PFSK-1 (cell line): ENCODE data around the gene SFTPB.

Experiments used
- FOXP2 ChIP-seq: optimal IDR thresholded peaks from 2 replicates; pipeline ENCODE3; 2011; ENCODE audit warnings: borderline replicate concordance, control low read depth, inconsistent platforms; ENCODE audit not compliant: insufficient read depth; ENCODE audit errors: extremely low read length, extremely low read depth
- POLR2AphosphoS5 ChIP-seq: IDR thresholded peaks from 2 replicates; pipeline ENCODE4 v1.6.1; 2012; ENCODE audit warnings: low read depth, mild to moderate bottlenecking, control low read depth, low read length, moderate library complexity
- REST ChIP-seq, 2 experiments: IDR thresholded peaks; 2 replicates each; pipeline versions ENCODE4 v1.6.1 to v1.8.0; 2011 to 2012; ENCODE audit warnings: low read depth in 2 of 2, low read length in 2 of 2, control low read depth in 1 of 2, inconsistent platforms in 1 of 2, mild to moderate bottlenecking in 1 of 2, moderate library complexity in 1 of 2; ENCODE audit not compliant: insufficient read depth in 1 of 2
- SIN3A ChIP-seq: IDR thresholded peaks from 2 replicates; pipeline ENCODE4 v1.6.1; 2012; ENCODE audit warnings: mild to moderate bottlenecking, low read length, moderate library complexity, borderline replicate concordance; ENCODE audit not compliant: insufficient read depth
- TAF1 ChIP-seq: IDR thresholded peaks from 2 replicates; pipeline ENCODE4 v1.6.1; 2012; ENCODE audit warnings: low read length, control low read depth, borderline replicate concordance; ENCODE audit not compliant: insufficient read depth

Gene SFTPB

GRCh38 chr2:85692039-85692645 lies 24.1 kb upstream of the SFTPB start:
- TF ChIP-seq POLR2AphosphoS5 (no peak), SIN3A (no peak), REST (IDR thresholded peaks at IDR 0.05; ENCODE audit: insufficient read depth in 1 of 2, low read depth in 2 of 2, low read length in 2 of 2) (no peak), TAF1 (no peak), FOXP2 (no peak)

DNA sequence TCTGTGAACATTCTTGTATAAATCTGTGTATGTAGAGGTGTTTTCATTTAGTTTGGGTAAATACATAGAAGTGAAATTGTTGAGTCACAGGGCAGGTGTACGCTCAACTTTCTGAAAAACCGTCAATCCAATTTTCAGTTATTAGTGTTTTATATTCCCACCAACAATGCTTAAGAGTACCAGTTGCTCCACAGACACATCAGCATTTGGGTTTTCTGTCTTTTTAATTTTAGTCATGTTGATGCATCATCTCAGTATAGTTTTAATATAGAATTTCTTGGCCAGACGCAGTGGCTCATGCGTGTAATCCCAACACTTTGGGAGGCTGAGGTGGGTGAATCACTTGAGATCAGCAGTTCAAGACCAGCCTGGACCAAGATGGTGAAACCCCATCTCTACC lies 22.9 kb upstream of the SFTPB start:
- no peak for TF ChIP-seq POLR2AphosphoS5
- no peak for TF ChIP-seq TAF1
- TF ChIP-seq FOXP2, result no peak
- no peak for TF ChIP-seq REST (IDR thresholded peaks at IDR 0.05; ENCODE audit: insufficient read depth in 1 of 2, low read depth in 2 of 2, low read length in 2 of 2)
- no peak for TF ChIP-seq SIN3A

- TF ChIP-seq REST (IDR thresholded peaks at IDR 0.05; ENCODE audit: insufficient read depth in 1 of 2, low read depth in 2 of 2, low read length in 2 of 2) (no peak), POLR2AphosphoS5 (no peak), TAF1 (no peak), FOXP2 (no peak), SIN3A (no peak)
Observed at GRCh38 chr2:85684806-85685205, 16.8 kb upstream of the SFTPB start.

DNA sequence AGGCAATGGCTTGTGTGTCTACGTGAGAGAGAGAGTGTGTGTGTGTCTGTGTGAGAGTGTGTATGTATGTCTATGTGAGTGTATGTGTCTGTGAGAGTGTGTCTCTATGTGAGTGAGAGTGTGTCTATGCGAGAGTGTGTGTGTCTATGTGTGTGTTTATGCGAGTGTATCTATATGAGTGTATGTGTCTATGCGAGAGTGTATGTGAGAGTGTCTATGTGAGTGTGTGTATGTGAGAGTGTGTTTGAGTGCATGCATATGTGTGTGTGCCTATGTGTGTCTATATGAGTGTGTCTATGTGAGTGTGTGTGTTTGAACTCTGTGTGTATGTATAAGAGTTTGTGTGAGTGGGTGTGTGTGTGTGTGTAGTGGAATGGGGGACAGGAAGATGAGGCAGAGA lies 16.4 kb upstream of the SFTPB start:
- TF ChIP-seq SIN3A, result no peak
- TF ChIP-seq POLR2AphosphoS5, result no peak
- TF ChIP-seq REST (IDR thresholded peaks at IDR 0.05; ENCODE audit: insufficient read depth in 1 of 2, low read depth in 2 of 2, low read length in 2 of 2), result no peak
- no peak for TF ChIP-seq TAF1
- TF ChIP-seq FOXP2, result no peak

GRCh38 chr2:85682378-85682777 lies 14.4 kb upstream of the SFTPB start:
- no peak for TF ChIP-seq FOXP2
- TF ChIP-seq SIN3A, result no peak
